HepG2 (cell line): ENCODE measurements around the gene IGF2. TPM values are rescaled to one million over a fixed set of nuclear protein-coding genes. Genes with fewer than 3 reads are reported as not detected.
A peak's percentile ranks its signal among the peaks of the same experiment; 100 is the strongest.

ENCODE experiments used
- CCDC6 ChIP-seq: sonication (generic); formaldehyde crosslinking; IDR thresholded peaks from 2 replicates; pipeline ENCODE4 v1.8.1; 2022; ENCODE audit warnings: mild to moderate bottlenecking, missing genetic modification reagents, moderate library complexity
- CENPX ChIP-seq: sonication (generic); formaldehyde crosslinking; IDR thresholded peaks from 2 replicates; pipeline ENCODE4 v1.9.0; 2021; ENCODE audit warnings: mild to moderate bottlenecking, missing genetic modification reagents, moderate library complexity
- HMGA1 ChIP-seq: sonication (generic); formaldehyde crosslinking; conservative IDR thresholded peaks from 2 replicates; pipeline ENCODE4 v1.4.0; 2020; ENCODE audit warnings: missing genetic modification reagents
- KIAA2018 ChIP-seq: sonication (generic); formaldehyde crosslinking; IDR thresholded peaks from 2 replicates; pipeline ENCODE4 v1.5.0; 2020; ENCODE audit warnings: mild to moderate bottlenecking, missing genetic modification reagents, borderline replicate concordance
- KLF16 ChIP-seq, 2 experiments: sonication (generic) in 1 of 2; formaldehyde crosslinking in 1 of 2; IDR thresholded peaks; 2 replicates each; pipeline versions ENCODE4 v1.6.1 to v1.8.0; 2016 to 2023; ENCODE audit warnings: missing genetic modification reagents in 2 of 2, missing compliant biosample characterization in 1 of 2
- LRRFIP1 ChIP-seq: sonication (generic); formaldehyde crosslinking; conservative IDR thresholded peaks from 2 replicates; pipeline ENCODE4 v1.4.0; 2020; ENCODE audit warnings: missing genetic modification reagents
- NONO ChIP-seq, 2 experiments: fragments of 450-650 bp in 1 of 2; sonication (generic) in 1 of 2; formaldehyde crosslinking in 1 of 2; IDR thresholded peaks in 1 of 2; conservative IDR thresholded peaks in 1 of 2; 2 replicates each; pipeline versions ENCODE4 v1.6.1 to v1.8.0; 2017 to 2022; ENCODE audit warnings: mild to moderate bottlenecking in 1 of 2, missing genetic modification reagents in 1 of 2, moderate library complexity in 1 of 2
- NR2F1 ChIP-seq, 2 experiments: fragments of 450-650 bp in 1 of 2; formaldehyde crosslinking in 1 of 2; IDR thresholded peaks; 2 replicates each; pipeline versions ENCODE4 v1.5.0 to v1.6.1; 2016 to 2020; ENCODE audit warnings: mild to moderate bottlenecking in 1 of 2, missing compliant biosample characterization in 1 of 2, missing genetic modification reagents in 1 of 2, moderate library complexity in 1 of 2
- ZNF232 ChIP-seq: sonication (generic); formaldehyde crosslinking; IDR thresholded peaks from 2 replicates; pipeline ENCODE4 v1.4.0; 2020; ENCODE audit warnings: missing genetic modification reagents, borderline replicate concordance
- ZNF431 ChIP-seq: sonication (generic); formaldehyde crosslinking; IDR thresholded peaks from 2 replicates; pipeline ENCODE4 v1.9.0; 2022; ENCODE audit warnings: missing genetic modification reagents, low read depth, mild to moderate bottlenecking, borderline replicate concordance
- ZNF724P ChIP-seq: sonication (generic); formaldehyde crosslinking; IDR thresholded peaks from 2 replicates; pipeline ENCODE4 v1.8.0; 2022; ENCODE audit warnings: missing genetic modification reagents, borderline replicate concordance
- polyA plus RNA-seq, 8 experiments: library from polyadenylated mRNA; depleted of rRNA in 3 of 8; stranded (reverse) in 7 of 8; unstranded in 1 of 8; fragments of >200 nt; fragmentation: Illumina TruSeq in 4 of 8; extraction: Trizol in 4 of 8; gene quantifications; 2 replicates each; pipeline versions ENCODE4 v1.2.1 to v1.2.3, GENCODE V29; 2011 to 2016; ENCODE audit warnings: low read depth in 4 of 8, missing spikeins in 1 of 8, mixed read lengths in 1 of 8; ENCODE audit not compliant: insufficient read depth in 1 of 8
- total RNA-seq, 5 experiments: library from RNA; depleted of rRNA; stranded (reverse); fragments of >200 nt; fragmentation: Illumina TruSeq; extraction: Trizol; gene quantifications; 2 replicates each; pipeline ENCODE4 v1.2.3, GENCODE V29; 2016; ENCODE audit warnings: low read depth in 1 of 5
- TF ChIP-seq, protein P1 (sequence below): sonication (generic); formaldehyde crosslinking; IDR thresholded peaks from 2 replicates; pipeline ENCODE4 v1.8.0; 2022; ENCODE audit warnings: mild to moderate bottlenecking, missing genetic modification reagents, moderate library complexity

IGF2 gene
- total and polyA plus RNA-seq, 2 of the 13 experiments (the other 11 are each of a cell fraction or from before 2014, with no cell fraction given): 79.1 to 254 TPM

- TF ChIP-seq, protein P1, sequence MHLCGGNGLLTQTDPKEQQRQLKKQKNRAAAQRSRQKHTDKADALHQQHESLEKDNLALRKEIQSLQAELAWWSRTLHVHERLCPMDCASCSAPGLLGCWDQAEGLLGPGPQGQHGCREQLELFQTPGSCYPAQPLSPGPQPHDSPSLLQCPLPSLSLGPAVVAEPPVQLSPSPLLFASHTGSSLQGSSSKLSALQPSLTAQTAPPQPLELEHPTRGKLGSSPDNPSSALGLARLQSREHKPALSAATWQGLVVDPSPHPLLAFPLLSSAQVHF (CRISPR knock-in tag): no peak
- TF ChIP-seq ZNF232 (CRISPR knock-in tag): no peak
- TF ChIP-seq CENPX: no peak
- peak; percentile 59; the same call in 1 of the 2 replicates for TF ChIP-seq ZNF431 (CRISPR knock-in tag)
- no peak for TF ChIP-seq NR2F1 (CRISPR knock-in tag; IDR thresholded peaks at IDR 0.05)
- no peak for TF ChIP-seq KLF16 (CRISPR knock-in tag; IDR thresholded peaks at IDR 0.05)
- TF ChIP-seq KIAA2018: no peak
- no peak for TF ChIP-seq NONO (IDR thresholded peaks at IDR 0.05)
- TF ChIP-seq NONO (CRISPR knock-in tag; conservative IDR thresholded peaks at IDR 0.05): peak; percentile 29; the same call in 1 of the 2 replicates
- TF ChIP-seq HMGA1 (CRISPR knock-in tag): no peak
- no peak for TF ChIP-seq ZNF724P
- no peak for TF ChIP-seq LRRFIP1 (CRISPR knock-in tag)
- no peak; the same call in 1 of the 2 replicates for TF ChIP-seq CCDC6 (CRISPR knock-in tag)
These were observed 3.5 kb downstream of the IGF2 start (continued) for GRCh38 chr11:2135648-2136201.
